Tibial nerve (tissue), 4 donors: ENCODE data around the gene RPUSD1. TPM values are rescaled to one million over a fixed set of nuclear protein-coding genes. Genes with fewer than 3 reads are reported as not detected.

Source experiments
- DNase-seq, 2 donors: peaks; one replicate each; pipeline ENCODE4 v3.0.0-alpha.2; 2019; ENCODE audit warnings: low spot score in 2 of 2
- H3K27ac ChIP-seq, 4 donors: fragments of 200-600 bp; sonication (generic) in 3 of 4; one replicate each; pipeline ENCODE4 v1.5.1; 2017 to 2019; ENCODE audit warnings: mild to moderate bottlenecking in 1 of 4
- H3K27me3 ChIP-seq, 2 donors: fragments of 200-600 bp; sonication (generic) in 1 of 2; one replicate each; pipeline versions ENCODE4 v1.5.1 to v1.6.0; 2017 to 2019
- H3K36me3 ChIP-seq, 3 donors: fragments of 200-600 bp; sonication (generic); one replicate each; pipeline ENCODE4 v1.5.1; 2018 to 2019
- H3K4me1 ChIP-seq, 4 donors: fragments of 200-600 bp; sonication (generic) in 3 of 4; one replicate each; pipeline ENCODE4 v1.5.1; 2017 to 2019
- H3K4me3 ChIP-seq, 4 donors: fragments of 200-600 bp; sonication (generic) in 3 of 4; one replicate each; pipeline ENCODE4 v1.5.1; 2017 to 2019; ENCODE audit warnings: mild to moderate bottlenecking in 1 of 4, moderate library complexity in 1 of 4
- H3K9me3 ChIP-seq, 4 donors: fragments of 200-600 bp; sonication (generic) in 3 of 4; one replicate each; pipeline ENCODE4 v1.5.1; 2017 to 2019
- EP300 ChIP-seq, 2 donors: sonication (generic); formaldehyde crosslinking; IDR thresholded peaks; one replicate each; pipeline ENCODE4 v1.6.1; 2017; ENCODE audit warnings: antibody characterized with exemption in 2 of 2, mild to moderate bottlenecking in 1 of 2
- POLR2A ChIP-seq, 2 donors: fragments of 450-650 bp; IDR thresholded peaks; one replicate each; pipeline ENCODE4 v1.6.1; 2017; ENCODE audit warnings: antibody characterized with exemption in 2 of 2, mild to moderate bottlenecking in 2 of 2, moderate library complexity in 2 of 2
- WGBS, 2 donors: methylation state at CpG; one replicate each; pipeline ENCODE4 v1.1.5; 2018; 5-methylcytosine and 5-hydroxymethylcytosine counted together
- total RNA-seq, 4 donors: library from RNA; depleted of rRNA; stranded (reverse); fragments of >200 nt; gene quantifications; one replicate each; pipeline ENCODE4 v1.1.0, GENCODE V29; 2016
- TF ChIP-seq, protein P1 (sequence below), 5 experiments: fragments of 200-600 bp in 3 of 5; fragments of 450-650 bp in 2 of 5; sonication (generic) in 3 of 5; IDR thresholded peaks; one replicate each; pipeline ENCODE4 v1.5.1; 2016 to 2019; ENCODE audit warnings: antibody characterized with exemption in 5 of 5, mild to moderate bottlenecking in 3 of 5, moderate library complexity in 2 of 5

RPUSD1 gene
- total RNA-seq, 4 donors from 2014 or later: 8.5 to 18.3 (median 12.5) TPM

DNA sequence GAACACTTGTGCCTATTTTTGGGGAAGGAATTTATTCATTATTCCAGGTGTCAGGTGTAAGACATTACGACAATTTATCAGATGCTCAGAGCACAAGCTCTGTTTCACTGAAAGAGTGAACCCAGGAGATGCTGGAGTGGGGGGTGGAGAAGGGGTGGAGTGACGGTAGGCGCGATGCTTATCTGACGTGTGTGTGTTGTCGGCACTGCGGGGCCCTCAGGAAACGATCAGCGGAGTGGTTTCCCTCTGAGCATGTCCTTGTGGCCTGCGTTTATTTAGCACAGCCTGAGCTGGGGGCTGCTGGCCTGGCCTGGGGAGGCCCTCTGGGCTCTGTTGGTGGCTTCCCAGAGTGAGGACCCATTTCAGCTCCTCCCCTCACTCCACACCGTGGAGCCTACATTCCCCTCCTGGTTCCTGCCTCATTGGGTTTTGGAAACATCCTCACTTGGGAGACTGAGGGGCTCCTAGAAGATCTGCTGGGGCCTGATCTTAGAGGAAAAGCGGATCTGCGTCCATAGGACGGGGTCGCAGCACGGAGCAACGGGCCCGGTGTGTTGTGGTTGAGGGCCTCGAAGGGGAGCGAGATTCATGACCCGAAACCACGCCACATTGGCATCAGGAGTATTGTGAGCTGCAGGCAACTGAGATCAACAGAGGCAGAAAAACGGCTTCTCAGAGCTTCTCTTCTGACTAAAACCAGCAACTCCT, 31.3 kb upstream of the RPUSD1 start:
- TF ChIP-seq POLR2A (IDR thresholded peaks at IDR 0.05) (no peak), EP300 (IDR thresholded peaks at IDR 0.05) (no peak)
- TF ChIP-seq, protein P1, sequence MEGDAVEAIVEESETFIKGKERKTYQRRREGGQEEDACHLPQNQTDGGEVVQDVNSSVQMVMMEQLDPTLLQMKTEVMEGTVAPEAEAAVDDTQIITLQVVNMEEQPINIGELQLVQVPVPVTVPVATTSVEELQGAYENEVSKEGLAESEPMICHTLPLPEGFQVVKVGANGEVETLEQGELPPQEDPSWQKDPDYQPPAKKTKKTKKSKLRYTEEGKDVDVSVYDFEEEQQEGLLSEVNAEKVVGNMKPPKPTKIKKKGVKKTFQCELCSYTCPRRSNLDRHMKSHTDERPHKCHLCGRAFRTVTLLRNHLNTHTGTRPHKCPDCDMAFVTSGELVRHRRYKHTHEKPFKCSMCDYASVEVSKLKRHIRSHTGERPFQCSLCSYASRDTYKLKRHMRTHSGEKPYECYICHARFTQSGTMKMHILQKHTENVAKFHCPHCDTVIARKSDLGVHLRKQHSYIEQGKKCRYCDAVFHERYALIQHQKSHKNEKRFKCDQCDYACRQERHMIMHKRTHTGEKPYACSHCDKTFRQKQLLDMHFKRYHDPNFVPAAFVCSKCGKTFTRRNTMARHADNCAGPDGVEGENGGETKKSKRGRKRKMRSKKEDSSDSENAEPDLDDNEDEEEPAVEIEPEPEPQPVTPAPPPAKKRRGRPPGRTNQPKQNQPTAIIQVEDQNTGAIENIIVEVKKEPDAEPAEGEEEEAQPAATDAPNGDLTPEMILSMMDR (IDR thresholded peaks at IDR 0.05): no peak
- H3K36me3 ChIP-seq: no peaks in the 10 kb centered on the region
- H3K4me3 ChIP-seq: no peak overlapping the region
- 69 to 76% methylated on average over 23 of the region's 23 CpGs for WGBS, 2 donors
- DNase-seq: no peak
- no peaks in the 10 kb centered on the region for H3K4me1 ChIP-seq
- H3K27me3 ChIP-seq: peaks cover 2 to 67% of the 10 kb centered on the region in 2 donors
- no peaks in the 10 kb centered on the region for H3K9me3 ChIP-seq
- H3K27ac ChIP-seq: no peak overlapping the region

DNA sequence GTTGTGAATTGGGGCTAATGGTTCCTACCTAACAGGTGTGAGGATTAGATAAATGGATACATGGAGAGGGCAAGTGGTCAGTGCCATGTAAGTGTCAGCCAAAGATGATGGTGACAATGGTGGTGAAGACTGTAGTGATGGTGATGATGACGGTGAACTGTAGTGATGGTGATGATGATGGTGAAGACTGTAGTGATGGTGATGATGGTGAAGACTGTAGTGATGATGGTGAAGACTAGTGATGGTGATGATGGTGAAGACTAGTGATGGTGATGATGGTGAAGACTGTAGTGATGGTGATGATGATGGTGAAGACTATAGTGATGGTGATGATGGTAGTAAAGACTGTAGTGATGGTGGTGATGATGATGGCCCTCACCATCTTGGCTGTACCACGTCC, 30.4 kb upstream of the RPUSD1 start:
- DNase-seq: no peak
- H3K27ac ChIP-seq: no peak overlapping the region
- H3K4me1 ChIP-seq: peaks cover 0 to 9% (median 0%) of the 10 kb centered on the region in 4 donors
- H3K27me3 ChIP-seq: peaks cover 2 to 72% of the 10 kb centered on the region in 2 donors
- no peak for TF ChIP-seq EP300 (IDR thresholded peaks at IDR 0.05)
- no peak for TF ChIP-seq POLR2A (IDR thresholded peaks at IDR 0.05)
- TF ChIP-seq, protein P1 (IDR thresholded peaks at IDR 0.05): no peak
- H3K9me3 ChIP-seq: no peaks in the 10 kb centered on the region
- H3K4me3 ChIP-seq: no peak overlapping the region
- 77% methylated on average over 2 of the region's 2 CpGs for WGBS, 2 donors
- H3K36me3 ChIP-seq: no peaks in the 10 kb centered on the region

DNA sequence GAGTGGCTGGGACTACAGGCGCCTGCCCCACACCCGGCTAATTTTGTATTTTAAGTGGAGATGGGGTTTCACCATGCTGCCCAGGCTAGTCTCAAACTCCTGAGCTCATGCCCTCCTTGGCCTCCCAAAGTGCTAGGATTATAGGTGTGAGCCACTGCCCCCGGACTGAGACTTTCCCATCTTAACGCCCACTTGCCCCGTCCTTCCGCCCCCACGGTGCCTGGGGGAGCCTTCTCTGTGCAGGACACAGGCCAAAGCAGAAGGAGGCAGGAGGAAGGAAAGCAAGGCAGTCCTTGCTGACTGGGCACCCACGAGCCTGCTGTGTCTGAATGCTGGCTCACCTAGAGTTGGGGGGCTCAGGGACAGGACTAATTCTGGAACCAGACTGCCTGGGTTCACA, 30.0 kb upstream of the RPUSD1 start:
- WGBS, 2 donors: 81% methylated on average over 8 of the region's 8 CpGs
- H3K4me3 ChIP-seq: no peak overlapping the region
- peaks cover 0 to 13% (median 0%) of the 10 kb centered on the region in 4 donors for H3K4me1 ChIP-seq
- H3K9me3 ChIP-seq: no peaks in the 10 kb centered on the region
- no peaks in the 10 kb centered on the region for H3K36me3 ChIP-seq
- DNase-seq: no peak
- TF ChIP-seq EP300 (IDR thresholded peaks at IDR 0.05) (no peak), POLR2A (IDR thresholded peaks at IDR 0.05) (no peak)
- TF ChIP-seq, protein P1 (IDR thresholded peaks at IDR 0.05): no peak
- peaks cover 2 to 73% of the 10 kb centered on the region in 2 donors for H3K27me3 ChIP-seq
- H3K27ac ChIP-seq: no peak overlapping the region

DNA sequence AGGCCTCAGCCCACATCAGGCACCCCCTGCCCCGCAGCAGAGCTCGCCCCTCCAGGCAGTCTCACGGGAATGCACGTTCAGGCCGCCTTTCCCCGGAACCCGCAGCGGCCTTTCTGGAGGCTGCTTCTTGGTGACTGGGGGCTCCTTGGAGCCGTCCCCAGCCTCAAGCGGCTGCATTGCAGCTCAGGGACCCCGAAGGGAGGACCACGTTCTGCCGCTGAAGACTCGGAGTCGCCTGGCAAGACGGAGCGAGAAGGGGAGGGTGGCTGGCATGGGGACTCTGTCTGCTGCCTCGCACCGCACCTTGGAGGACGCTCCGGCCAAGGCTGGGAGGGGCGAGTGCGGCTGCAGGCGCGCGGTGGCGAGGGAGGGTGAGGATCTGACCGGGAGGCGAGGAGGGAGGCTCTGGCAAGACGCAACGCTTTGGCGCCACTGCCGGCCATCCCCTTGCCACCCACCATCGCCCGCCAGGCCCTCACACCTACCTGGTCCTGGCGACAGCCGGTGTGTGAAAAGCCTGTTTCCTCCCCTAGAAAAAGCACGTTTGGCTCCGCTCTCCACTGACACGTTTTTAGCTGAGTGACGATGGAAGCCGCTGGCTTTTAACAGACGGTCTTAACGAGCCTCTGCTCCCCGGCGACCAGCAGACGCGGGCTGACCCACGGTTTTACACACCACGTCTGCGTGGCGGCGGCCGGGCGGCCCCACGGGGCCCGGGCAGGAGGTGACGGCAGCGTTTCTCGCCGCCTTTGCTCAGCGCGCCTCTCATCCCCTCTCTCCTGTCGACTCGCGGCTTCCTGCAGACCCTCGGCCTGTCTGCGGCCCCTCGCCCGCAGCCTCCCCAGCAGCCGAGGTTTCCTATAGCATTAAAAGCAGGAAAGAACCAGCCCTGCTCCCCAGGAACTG, 29.1 kb upstream of the RPUSD1 start:
- Histone ChIP-seq H3K9me3 (peaks cover 0 to 2% (median 0%) of the 10 kb centered on the region in 4 donors), H3K4me1 (peaks cover 0 to 15% (median 0%) of the 10 kb centered on the region in 4 donors), H3K27ac (no peak overlapping the region), H3K4me3 (no peak overlapping the region), H3K36me3 (no peaks in the 10 kb centered on the region), H3K27me3 (peaks cover 2 to 72% of the 10 kb centered on the region in 2 donors)
- no peak for TF ChIP-seq EP300 (IDR thresholded peaks at IDR 0.05)
- TF ChIP-seq POLR2A (IDR thresholded peaks at IDR 0.05): no peak
- TF ChIP-seq, protein P1 (IDR thresholded peaks at IDR 0.05): no peak
- 64 to 66% methylated on average over 42 to 71 of the region's 71 CpGs for WGBS, 2 donors
- DNase-seq: no peak

DNA sequence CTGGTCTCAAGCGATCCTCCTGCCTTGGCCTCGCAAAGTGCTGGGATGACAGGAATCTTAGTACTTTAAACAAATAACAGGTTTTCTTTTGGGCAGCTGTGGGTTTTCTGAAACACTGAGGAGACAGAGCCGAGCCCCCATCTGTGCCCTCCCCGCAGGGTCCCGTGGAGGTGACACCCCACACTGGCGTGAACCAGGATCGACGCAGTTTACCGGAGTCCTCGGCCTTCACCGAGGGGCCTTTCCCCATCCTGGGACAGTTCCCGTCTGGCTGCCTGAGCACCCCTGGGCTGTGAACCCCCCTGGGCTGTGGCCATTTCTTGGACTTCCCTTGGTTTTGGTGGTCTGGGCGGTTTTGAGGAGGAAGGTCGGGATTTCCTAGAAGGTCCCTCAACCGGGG, 27.7 kb upstream of the RPUSD1 start:
- Histone ChIP-seq H3K9me3 (peaks cover 0 to 6% (median 0%) of the 10 kb centered on the region in 4 donors), H3K27me3 (peaks cover 2 to 67% of the 10 kb centered on the region in 2 donors), H3K36me3 (no peaks in the 10 kb centered on the region), H3K4me3 (no peak overlapping the region), H3K4me1 (peaks cover 0 to 15% (median 0%) of the 10 kb centered on the region in 4 donors), H3K27ac (no peak overlapping the region)
- DNase-seq: no peak
- WGBS, 2 donors: 91 to 93% methylated on average over 15 of the region's 15 CpGs
- TF ChIP-seq EP300 (IDR thresholded peaks at IDR 0.05): no peak
- TF ChIP-seq POLR2A (IDR thresholded peaks at IDR 0.05): no peak
- TF ChIP-seq, protein P1 (IDR thresholded peaks at IDR 0.05): no peak
